Activated B cell treated with CpG ODN at 0.5 μM for 24 hours (primary cell): ENCODE data around the gene ASIC4. TPM values are rescaled to one million over a fixed set of nuclear protein-coding genes. Genes with fewer than 3 reads are reported as not detected.

Experiments used
- ATAC-seq: fragments of 200-7000 bp; cut with Tn5 transposase; one replicate; pipeline ENCODE4 v1.10.0; 2021; ENCODE audit warnings: low read depth, mild to moderate bottlenecking, moderate library complexity
- CTCF ChIA-PET: fragments of 350-600 bp; sonication (Branson Sonifier 250); formaldehyde crosslinking; loops from one replicate; lab custom pipeline; 2021; ENCODE audit warnings: antibody characterized with exemption; lab: Charles Lee
- POLR2A ChIA-PET: fragments of 350-600 bp; sonication (Branson Sonifier 250); formaldehyde crosslinking; loops from one replicate; lab custom pipeline; 2021; ENCODE audit warnings: antibody characterized with exemption; lab: Charles Lee
- DNase-seq: peaks from one replicate; pipeline ENCODE4 v3.0.0; 2022
- H3K27ac Mint-ChIP-seq: one replicate; pipeline ENCODE4 v1.8.0; 2020; ENCODE audit warnings: mixed read lengths
- H3K27me3 Mint-ChIP-seq: one replicate; pipeline ENCODE4 v1.8.0; 2021; ENCODE audit warnings: mixed read lengths
- H3K36me3 Mint-ChIP-seq: one replicate; pipeline ENCODE4 v1.8.0; 2021; ENCODE audit warnings: low read depth, mixed read lengths
- H3K4me1 Mint-ChIP-seq: one replicate; pipeline ENCODE4 v1.8.0; 2021; ENCODE audit warnings: mixed read lengths
- H3K4me3 Mint-ChIP-seq: one replicate; pipeline ENCODE4 v1.8.0; 2020; ENCODE audit warnings: mild to moderate bottlenecking, mixed read lengths
- H3K9me3 Mint-ChIP-seq: one replicate; pipeline ENCODE4 v1.8.0; 2020; ENCODE audit warnings: mixed read lengths
- intact Hi-C: fragments of 100-400 bp; cut with micrococcal nuclease; formaldehyde crosslinking; loops from one replicate; pipeline ENCODE4 v1.15.1; 2024
- total RNA-seq: library from RNA; stranded (reverse); gene quantifications from 2 replicates; pipeline ENCODE4 v1.2.3, GENCODE V29; 2022
- TF ChIP-seq, protein P1 (sequence below): fragments of 200-600 bp; IDR thresholded peaks from one replicate; pipeline ENCODE4 v1.8.0; 2022; ENCODE audit warnings: antibody characterized with exemption, mild to moderate bottlenecking

Gene ASIC4
- total RNA-seq, 1 donor from 2014 or later: not detected

DNA sequence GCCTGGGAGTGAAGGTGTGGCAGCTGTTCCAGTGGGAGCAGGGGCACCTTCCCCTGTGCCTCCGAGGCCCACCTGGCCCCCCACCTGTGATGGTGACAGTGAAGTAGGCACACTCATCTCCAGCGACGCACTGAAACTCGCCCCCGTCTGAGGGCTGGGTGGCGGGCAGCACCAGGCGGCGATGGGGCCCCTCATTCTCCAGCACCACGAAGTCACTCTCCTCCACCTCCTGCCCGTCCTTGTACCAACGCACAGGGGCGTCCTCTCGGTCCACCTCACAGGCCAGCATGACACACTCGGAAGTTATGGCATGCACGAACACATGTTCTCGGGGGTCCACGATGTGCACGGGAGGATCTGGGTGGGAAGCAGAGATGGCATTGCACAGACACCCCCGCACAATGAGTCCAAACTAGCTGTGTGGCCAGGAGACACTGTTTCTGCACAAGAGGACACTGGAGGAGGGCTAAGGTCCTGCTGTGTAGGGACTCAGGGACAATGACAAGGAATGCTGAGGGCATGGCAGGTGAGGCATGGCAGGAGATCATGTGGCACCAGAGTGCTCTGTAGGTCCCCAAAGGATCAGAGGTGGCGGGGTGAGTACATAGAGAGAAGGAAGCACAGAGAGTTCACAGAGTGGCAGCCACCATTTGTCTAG lies 49.1 kb downstream of the ASIC4 start:
- ATAC-seq: no peak
- no peaks in the 10 kb centered on the region for H3K36me3 Mint-ChIP-seq
- intact Hi-C loops: no loop called here
- H3K27me3 Mint-ChIP-seq: peaks cover 37% of the 10 kb centered on the region
- H3K27ac Mint-ChIP-seq: no peak overlapping the region
- TF ChIP-seq, protein P1, sequence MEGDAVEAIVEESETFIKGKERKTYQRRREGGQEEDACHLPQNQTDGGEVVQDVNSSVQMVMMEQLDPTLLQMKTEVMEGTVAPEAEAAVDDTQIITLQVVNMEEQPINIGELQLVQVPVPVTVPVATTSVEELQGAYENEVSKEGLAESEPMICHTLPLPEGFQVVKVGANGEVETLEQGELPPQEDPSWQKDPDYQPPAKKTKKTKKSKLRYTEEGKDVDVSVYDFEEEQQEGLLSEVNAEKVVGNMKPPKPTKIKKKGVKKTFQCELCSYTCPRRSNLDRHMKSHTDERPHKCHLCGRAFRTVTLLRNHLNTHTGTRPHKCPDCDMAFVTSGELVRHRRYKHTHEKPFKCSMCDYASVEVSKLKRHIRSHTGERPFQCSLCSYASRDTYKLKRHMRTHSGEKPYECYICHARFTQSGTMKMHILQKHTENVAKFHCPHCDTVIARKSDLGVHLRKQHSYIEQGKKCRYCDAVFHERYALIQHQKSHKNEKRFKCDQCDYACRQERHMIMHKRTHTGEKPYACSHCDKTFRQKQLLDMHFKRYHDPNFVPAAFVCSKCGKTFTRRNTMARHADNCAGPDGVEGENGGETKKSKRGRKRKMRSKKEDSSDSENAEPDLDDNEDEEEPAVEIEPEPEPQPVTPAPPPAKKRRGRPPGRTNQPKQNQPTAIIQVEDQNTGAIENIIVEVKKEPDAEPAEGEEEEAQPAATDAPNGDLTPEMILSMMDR: no peak
- POLR2A ChIA-PET: no interaction called here
- no peak for DNase-seq
- H3K4me3 Mint-ChIP-seq: no peak overlapping the region
- no peaks in the 10 kb centered on the region for H3K4me1 Mint-ChIP-seq
- CTCF ChIA-PET: no interaction called here
- no peaks in the 10 kb centered on the region for H3K9me3 Mint-ChIP-seq

DNA sequence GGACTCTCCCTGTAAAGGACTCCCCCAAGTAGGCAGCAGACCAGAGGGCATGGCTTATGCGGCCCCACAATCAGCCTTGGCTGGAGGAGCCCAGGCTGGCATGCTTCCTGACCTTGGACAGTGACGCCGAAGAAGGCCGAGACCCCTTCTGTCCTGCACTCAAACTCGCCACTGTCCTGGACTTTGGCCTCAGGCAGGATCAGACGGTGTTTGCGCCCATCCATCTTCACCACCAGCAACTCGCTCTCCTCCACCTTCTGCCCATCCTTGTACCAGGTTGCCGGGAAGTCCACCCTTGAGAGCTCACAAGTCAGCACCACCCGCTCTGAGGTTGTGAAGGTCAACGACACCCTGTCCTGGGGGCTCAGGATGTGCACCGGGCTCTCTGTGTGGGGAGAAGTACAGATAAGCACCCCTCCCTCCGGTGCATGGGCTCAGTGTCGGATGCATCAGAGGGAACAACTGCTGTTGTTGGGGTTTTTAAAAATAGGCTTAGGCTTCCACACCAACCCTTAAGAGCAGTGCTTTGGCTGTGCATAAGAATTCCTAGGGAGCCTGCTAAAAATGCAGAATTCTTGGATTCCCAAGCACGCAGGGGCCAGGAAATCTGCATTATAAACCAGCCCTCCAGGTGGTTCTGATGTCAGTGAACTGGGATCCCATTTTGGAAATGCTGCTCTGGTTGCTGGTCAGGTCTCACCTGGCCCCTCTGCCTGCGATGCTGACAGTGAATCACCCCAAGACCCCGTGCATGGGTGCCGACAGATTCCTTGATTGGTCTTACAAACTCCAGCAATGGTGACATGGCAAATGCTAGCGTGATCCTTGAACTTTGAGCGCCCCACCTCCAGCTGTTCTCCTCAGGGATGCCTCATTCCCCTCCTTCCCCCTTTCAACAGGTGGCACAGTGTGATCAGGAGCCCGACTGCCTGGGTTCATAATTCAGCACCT lies 51.1 kb downstream of the ASIC4 start:
- TF ChIP-seq, protein P1: no peak
- no peak overlapping the region for H3K4me3 Mint-ChIP-seq
- no peaks in the 10 kb centered on the region for H3K4me1 Mint-ChIP-seq
- ATAC-seq: no peak
- H3K9me3 Mint-ChIP-seq: no peaks in the 10 kb centered on the region
- CTCF ChIA-PET: no interaction called here
- H3K27ac Mint-ChIP-seq: no peak overlapping the region
- no peaks in the 10 kb centered on the region for H3K36me3 Mint-ChIP-seq
- H3K27me3 Mint-ChIP-seq: peaks cover 46% of the 10 kb centered on the region
- POLR2A ChIA-PET: no interaction called here
- intact Hi-C loops: no loop called here
- no peak for DNase-seq

DNA sequence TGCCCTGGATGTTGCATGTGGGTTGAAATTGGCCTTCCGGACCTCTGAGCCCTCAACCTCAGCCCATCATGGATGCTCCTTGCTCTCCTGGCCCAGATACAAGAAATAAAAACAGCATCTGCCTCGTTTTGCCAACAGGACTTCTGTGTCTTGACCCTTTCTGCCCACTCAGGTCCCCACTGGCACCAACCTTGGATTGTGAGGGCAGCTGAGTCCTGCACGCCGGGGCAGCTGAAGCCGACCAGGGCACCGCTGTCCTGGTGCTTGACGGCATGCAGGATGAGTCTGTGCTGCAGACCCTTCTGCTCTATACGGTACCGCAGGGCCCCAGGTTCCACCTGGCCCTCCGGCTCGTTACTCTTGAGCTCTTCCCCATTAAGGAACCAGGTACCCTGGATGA lies 52.4 kb downstream of the ASIC4 start:
- Mint-ChIP-seq H3K27me3 (peaks cover 43% of the 10 kb centered on the region), H3K36me3 (no peaks in the 10 kb centered on the region), H3K9me3 (no peaks in the 10 kb centered on the region), H3K4me1 (no peaks in the 10 kb centered on the region), H3K27ac (no peak overlapping the region), H3K4me3 (no peak overlapping the region)
- ATAC-seq (no peak), DNase-seq (no peak)
- TF ChIP-seq, protein P1: no peak
- intact Hi-C loops: no loop called here
- CTCF ChIA-PET: no interaction called here
- POLR2A ChIA-PET: no interaction called here

DNA sequence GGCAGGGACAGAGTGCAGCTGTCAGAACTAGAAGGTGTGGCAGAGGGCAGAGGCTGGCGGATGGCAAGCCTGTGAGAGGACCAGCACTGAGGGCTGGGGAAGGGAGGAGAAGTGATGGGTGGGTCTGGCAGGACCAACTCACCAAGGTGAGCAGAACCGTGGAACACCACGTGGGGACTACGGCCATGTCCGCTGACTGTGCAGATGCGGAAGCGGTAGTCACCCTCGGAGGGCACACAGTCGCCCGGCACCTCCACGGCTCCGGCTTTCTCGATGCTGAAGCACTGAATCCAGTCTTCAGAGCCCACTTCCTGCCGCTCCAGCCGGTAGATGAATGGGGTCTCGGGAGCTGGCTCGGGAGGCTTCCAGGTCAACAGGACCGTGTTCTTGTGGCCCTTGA lies 52.8 kb downstream of the ASIC4 start:
- no peaks in the 10 kb centered on the region for H3K4me1 Mint-ChIP-seq
- H3K27me3 Mint-ChIP-seq: peaks cover 48% of the 10 kb centered on the region
- no peaks in the 10 kb centered on the region for H3K36me3 Mint-ChIP-seq
- ATAC-seq (no peak), DNase-seq (no peak)
- TF ChIP-seq, protein P1: no peak
- H3K4me3 Mint-ChIP-seq: no peak overlapping the region
- no peak overlapping the region for H3K27ac Mint-ChIP-seq
- no peaks in the 10 kb centered on the region for H3K9me3 Mint-ChIP-seq
- POLR2A ChIA-PET: no interaction called here
- intact Hi-C loops: no loop called here
- CTCF ChIA-PET: no interaction called here

DNA sequence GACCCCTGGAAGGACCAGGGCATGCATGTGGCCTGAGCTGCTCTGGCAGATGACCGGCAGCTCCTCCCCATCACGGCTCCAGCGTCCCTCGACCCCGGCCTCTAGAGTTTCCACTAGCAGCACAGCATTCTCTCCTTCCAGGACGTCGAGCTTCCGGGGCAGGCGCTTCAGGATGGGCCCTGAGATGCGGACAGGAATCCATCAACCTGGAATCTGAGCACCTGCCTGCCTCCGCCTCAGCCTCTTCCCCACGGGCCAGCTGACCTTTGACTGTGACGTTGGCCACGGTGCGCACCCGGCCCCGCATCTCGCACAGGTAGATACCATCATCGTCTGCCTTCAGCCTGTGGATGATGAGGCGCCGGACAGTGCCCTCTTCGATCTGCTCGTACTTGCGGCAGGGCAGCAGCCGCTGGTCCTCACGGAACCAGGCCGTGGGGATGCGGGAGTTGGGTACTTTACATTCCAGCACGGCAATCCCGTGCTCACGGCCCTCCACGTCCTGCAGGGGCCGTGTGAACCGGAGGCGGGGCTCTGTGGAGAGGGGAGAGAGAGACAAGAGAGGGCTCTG lies 53.6 kb downstream of the ASIC4 start:
- DNase-seq (no peak), ATAC-seq (no peak)
- H3K9me3 Mint-ChIP-seq: no peaks in the 10 kb centered on the region
- no peak overlapping the region for H3K4me3 Mint-ChIP-seq
- H3K27me3 Mint-ChIP-seq: peaks cover 45% of the 10 kb centered on the region
- H3K27ac Mint-ChIP-seq: no peak overlapping the region
- H3K4me1 Mint-ChIP-seq: no peaks in the 10 kb centered on the region
- POLR2A ChIA-PET: no interaction called here
- CTCF ChIA-PET: no interaction called here
- intact Hi-C loops: no loop called here
- TF ChIP-seq, protein P1: no peak
- H3K36me3 Mint-ChIP-seq: no peaks in the 10 kb centered on the region
